HG03108 (cell line): ENCODE measurements around the gene RPL27A.
"Not testable (repeated sequence)": the region's sequence is repeated elsewhere in the genome, so short reads cannot be mapped to it uniquely, and the experiment has no call there.

Source experiments
- ATAC-seq: cut with Tn5 transposase; IDR thresholded peaks from one replicate; pipeline ENCODE4 v1.9.1; 2021; ENCODE audit warnings: moderate library complexity; ENCODE audit not compliant: unreplicated experiment

RPL27A gene

GRCh38 chr11:8682303-8683114, at the start of gene RPL27A, which contains the start of gene TRIM66:
RPL27A (plus strand) TSS chr11:8682792; CDS start chr11:8682814, 22 bp downstream.
TRIM66 (minus strand) TSS chr11:8682665; CDS start chr11:8672274, 10,391 bp downstream.
- peak; percentile 94 for ATAC-seq

DNA sequence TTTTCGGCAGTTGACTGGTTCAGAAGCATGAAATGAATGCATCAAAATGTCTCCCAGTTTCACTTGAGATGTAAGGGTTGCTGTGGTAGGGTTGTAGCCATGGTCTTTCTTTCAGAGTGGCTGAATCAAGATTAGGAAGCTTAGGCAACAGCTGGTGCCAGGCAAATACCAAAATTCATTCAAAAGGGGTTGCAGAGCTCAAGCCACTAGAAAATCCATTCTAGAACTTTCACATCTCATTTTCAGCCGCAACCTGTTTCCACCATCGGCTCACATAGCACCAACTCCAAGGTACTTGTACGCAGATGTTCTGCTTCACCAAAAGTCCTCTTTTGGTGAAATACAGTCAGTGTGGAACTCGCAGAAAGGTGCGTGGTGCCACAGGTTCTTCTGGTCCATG, 48.1 kb upstream of the RPL27A start:
- no peak for ATAC-seq

DNA sequence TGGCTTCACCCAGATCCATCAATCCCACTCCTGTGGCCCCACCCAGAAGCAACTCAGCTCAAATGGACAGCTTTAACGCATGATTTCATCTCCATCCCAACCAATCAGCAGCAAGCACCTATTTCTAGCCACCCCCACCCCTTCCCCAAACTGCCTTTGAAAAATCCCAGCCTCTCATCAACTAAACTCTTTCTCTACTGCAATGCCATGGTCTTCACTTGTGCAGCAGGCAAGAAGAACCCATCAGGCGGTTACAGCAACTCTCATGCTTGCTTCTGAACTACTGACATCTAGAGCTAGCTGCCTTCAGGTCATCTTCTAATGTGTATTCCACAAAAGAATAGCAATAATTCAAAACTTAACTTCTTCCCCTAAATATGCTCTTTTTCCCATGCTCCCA, 46.5 kb upstream of the RPL27A start:
- no peak for ATAC-seq

- no peak for ATAC-seq
Measured at GRCh38 chr11:8638300-8638699, 44.3 kb upstream of the RPL27A start.

DNA sequence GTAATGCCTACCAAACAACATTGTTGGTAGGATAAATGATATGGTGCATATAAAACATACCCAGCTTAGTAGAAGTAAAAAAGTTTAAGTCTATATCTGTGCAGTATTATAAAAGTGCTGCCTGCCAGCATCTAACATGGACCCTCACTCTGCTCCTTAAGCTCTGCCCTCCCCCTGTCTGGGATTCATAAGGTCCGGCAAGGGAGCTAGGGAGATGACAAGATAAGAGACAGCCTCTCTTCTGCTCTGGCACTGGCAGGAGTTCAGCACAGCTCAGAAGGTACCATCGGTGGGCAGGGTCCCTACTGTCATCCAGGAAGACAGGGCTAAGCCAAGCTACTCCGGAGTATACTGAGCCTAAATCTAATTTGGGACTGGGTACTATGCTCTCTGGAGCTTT, 42.9 kb upstream of the RPL27A start:
- no peak for ATAC-seq

DNA sequence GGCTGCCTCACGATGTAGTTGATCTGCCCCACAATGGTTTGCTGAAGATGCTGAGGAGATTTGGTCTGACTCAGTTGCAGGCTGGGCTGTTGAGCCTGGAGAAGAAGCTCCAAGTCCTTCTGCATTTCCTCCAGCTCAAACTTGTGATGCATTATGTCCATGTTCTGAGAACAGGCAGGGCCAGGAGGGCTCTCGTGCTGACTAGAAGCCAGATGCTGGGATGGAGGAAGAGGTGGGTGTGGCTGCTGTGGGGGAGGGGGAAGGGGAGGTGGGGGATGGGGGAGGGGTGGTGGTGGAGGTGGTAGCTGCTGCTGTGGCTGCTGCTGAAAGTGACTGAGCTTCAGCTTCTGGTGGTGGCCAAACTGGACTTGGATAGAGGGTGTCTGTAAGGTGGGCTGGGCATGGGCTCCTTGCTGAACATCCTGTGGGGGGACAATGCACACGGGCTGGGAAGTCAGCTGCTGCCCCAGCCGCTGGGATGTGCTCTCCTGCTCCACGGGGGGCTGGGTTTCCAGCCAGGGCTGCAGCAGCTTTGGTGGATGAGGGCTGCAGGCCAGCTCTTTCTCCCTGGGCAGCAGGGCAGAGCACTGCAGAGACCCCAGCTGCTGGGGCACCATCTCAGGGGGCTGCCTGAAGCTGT, 42.2 kb upstream of the RPL27A start:
- ATAC-seq: no peak

DNA sequence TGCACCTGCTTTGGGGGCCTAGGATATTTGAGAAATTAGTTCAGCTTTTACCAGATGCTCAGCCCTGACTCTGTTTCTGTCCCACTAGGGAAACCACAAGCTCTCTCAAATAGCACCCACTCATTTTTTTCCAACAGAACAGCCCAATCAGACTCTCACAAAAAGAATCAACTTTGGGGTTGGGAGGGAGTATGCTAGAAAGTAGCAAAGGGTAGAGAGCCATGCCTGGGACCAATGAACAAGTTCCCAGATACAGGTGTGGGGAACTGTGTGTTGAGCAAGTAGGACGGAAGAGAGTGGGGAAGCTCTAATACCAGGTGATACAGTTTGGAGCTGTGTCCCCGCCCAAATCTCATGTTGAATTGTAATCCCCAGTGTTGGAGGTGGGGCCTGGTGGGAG, 41.3 kb upstream of the RPL27A start:
- ATAC-seq: no peak

GRCh38 chr11:8642196-8642841, 40.3 kb upstream of the RPL27A start:
- no peak for ATAC-seq

DNA sequence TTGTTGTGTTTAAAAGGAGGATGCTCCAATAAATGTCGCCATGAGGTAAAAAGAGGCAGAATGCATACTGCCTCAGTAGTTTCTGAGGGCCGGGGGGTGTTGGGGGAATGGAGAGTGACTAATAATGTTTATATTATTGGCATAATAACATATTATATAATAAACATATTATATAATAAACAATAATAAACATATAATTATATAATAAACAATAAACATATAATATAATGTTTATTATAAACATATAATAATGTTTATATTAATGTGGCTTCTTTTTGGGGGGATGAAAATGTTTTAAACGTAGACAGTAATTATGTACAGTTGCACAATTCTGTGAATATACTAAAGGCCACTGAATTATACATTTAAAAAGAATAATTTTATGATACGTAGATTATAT, 35.7 kb upstream of the RPL27A start:
- no peak for ATAC-seq

DNA sequence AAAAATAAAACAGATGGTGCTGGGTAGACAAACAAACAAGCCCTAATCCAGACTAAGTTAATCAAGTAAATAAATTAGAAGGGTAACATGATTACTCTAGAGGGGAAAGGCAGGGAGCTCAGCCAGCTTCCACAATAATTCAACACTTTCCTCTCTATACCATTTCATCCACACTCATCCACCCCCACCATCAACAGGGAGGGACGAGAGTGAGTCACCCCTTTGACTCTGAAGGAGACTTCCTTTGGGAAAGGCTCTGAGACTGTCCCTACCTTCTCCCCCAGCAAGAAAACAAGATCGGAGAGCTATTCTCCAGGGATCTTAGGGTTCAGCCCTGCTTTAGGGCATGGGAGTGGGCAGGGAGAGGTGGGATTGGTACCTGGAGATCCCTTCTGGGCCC, 33.2 kb upstream of the RPL27A start:
- ATAC-seq: no peak

GRCh38 chr11:8650401-8650990, 32.1 kb upstream of the RPL27A start:
- ATAC-seq: no peak

GRCh38 chr11:8652140-8652539, 30.5 kb upstream of the RPL27A start:
- no peak for ATAC-seq

- no peak for ATAC-seq
Measured at GRCh38 chr11:8654503-8654902, 28.1 kb upstream of the RPL27A start.

DNA sequence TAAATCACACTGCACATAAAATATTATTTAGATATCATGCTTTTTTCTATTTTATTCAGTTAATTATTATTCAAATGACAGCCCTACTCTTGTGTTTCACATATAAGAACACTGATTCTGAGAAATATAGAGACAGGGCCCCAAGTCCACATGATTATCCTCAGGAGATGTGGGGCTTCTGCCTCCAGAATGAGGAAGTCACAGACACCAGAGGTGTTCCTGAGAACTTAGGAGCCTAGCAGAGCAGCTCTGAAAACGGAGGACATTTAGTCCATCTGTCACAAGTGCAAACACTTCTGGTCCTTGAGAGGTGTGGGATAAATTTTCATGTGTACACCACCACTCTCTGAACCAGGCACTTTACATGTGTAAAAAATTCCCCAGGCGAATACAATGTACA, 26.3 kb upstream of the RPL27A start:
- ATAC-seq: no peak

- ATAC-seq: no peak
Measured at GRCh38 chr11:8658321-8659057, 24.1 kb upstream of the RPL27A start.

DNA sequence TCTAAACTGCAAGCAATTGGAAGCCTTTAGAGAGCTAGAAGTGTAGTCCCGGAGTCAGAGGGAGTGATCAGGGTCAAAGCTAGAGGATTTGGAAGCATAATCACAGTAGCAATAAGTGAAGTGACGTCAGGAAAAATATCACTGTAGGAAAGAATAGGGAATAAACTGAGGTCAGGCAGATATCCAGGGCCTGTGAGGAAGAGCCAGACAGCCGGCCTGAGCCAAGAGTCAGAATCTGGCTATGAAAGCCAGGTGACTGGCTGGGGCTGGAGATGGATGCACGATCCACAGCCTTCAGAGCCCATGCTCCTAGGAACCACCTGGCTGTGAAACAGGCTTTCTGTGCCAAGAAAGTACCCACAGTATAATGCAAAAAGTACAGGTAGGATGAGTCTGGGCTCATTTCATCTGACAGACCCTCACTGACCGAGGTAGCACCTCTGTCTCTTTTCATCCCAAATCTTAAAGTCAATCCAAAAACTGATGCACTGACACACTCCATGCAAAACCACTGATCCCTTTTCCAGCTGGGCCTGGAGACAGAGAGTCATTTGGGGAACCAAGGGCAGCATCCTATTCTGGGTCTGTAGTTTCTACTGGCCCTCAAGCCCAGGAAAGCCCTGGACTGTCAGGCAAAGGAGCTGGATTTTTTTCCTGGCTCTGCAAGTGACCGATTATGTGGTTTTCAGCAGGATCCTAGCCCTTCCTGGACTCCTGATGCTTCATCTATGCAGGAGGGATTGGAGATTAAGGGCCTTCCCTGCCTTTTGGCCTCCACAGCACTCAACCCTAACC, 21.4 kb upstream of the RPL27A start:
- no peak for ATAC-seq

DNA sequence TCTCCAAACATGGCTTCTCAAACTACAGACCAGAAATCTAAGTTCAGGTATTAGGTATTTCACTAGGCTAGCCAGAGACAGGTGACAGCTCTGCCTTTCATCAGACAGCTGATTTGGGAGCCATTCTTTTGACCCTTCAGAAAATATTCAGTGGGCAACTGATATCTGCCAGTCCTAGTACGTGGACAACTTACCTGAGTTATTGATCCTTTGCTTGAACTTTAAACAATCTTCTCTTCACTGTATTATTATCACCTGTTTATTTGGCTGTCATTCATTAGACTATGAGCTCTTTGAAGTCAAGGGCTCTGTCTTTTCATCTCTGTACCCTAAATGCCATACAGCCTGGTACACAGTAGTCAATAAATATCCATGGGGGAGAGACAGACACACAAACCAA, 17.4 kb upstream of the RPL27A start:
- no peak for ATAC-seq

GRCh38 chr11:8670081-8670480, 12.5 kb upstream of the RPL27A start:
- not testable (repeated sequence) for ATAC-seq

DNA sequence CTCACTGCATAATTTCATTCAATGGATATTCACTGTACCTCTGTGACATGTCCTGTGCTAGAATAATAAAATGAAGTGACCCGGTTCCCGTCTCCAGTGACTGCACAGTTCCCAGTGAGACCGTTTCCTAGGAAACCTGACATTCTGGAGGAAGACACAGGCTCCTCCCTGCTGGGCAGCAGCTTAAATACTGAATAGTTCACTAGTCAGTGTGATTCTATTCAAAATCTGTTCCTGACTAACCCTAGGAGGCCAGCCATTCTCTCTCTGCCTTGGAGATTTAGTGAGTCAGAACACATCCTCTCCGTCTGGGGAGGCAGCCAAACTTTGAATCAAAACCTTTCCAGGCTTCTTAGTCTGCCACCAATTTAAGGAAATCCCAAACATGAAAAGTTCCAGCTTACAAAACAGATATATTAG, 11.4 kb upstream of the RPL27A start:
- no peak for ATAC-seq

DNA sequence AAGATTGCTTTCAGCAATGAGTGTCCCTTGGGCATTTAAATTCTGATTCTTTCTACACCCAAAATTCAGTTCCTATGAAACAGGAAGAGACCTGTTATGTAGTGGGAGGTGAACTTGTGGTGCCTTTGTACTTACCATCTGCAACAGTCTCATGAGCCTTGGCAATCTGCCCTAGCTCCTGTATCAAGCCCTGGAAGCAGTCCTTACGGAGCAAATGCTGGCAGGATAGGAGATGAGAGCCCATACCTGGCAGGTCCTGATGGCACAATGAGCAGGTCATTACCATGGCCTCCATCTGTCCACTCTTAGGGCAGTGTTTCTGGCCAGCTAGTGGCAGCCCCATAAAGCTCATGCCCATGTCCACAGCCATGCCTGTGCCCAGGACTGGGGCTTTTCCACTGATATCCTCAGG, 10.9 kb upstream of the RPL27A start:
- ATAC-seq: no peak
